IMR-90 (cell line): ENCODE results near the gene ZNF436. TPM values are rescaled to one million over a fixed set of nuclear protein-coding genes. Genes with fewer than 3 reads are reported as not detected.

Experiments used
- ATAC-seq: fragments of 200-7000 bp; cut with Tn5 transposase; 2 replicates; pipeline ENCODE4 v1.9.1; 2020; ENCODE audit warnings: low read depth, mild to moderate bottlenecking, moderate library complexity
- BruUV-seq: library from RNA; stranded (reverse); fragments of 400-500 nt; replicated peaks from 2 replicates; lab custom pipeline; 2021; lab: Mats Ljungman, UMichigan
- CTCF ChIA-PET: fragments of 300-600 bp; formaldehyde crosslinking; extraction: SDS; loops from one replicate; lab custom pipeline; 2021; ENCODE audit warnings: antibody characterized with exemption; lab: Yijun Ruan, JAX
- POLR2A ChIA-PET: fragments of 300-600 bp; sonication (Branson Sonifier 250); formaldehyde crosslinking; loops from one replicate; lab custom pipeline; 2022; ENCODE audit warnings: antibody characterized with exemption; ENCODE audit not compliant: unreplicated experiment; lab: Charles Lee
- DNase-seq: peaks from one replicate; pipeline ENCODE4 v3.0.0; 2013
- H2AFZ ChIP-seq: replicated peaks from 2 replicates; pipeline ENCODE3; 2013; ENCODE audit warnings: low read length, mild to moderate bottlenecking; ENCODE audit not compliant: poor library complexity
- H2AK5ac ChIP-seq: 2 replicates; pipeline ENCODE4 v1.6.1; 2013; ENCODE audit warnings: low read depth, low read length, inconsistent platforms
- H2AK9ac ChIP-seq: replicated peaks from 2 replicates; pipeline ENCODE3; 2013; ENCODE audit warnings: mild to moderate bottlenecking, low read depth, low read length, moderate library complexity; ENCODE audit not compliant: poor library complexity
- H2BK120ac ChIP-seq: 2 replicates; pipeline ENCODE4 v1.6.1; 2013; ENCODE audit warnings: low read depth, low read length, inconsistent platforms
- H2BK15ac ChIP-seq: 3 replicates; pipeline ENCODE4 v1.6.1; 2013; ENCODE audit warnings: low read depth, low read length, inconsistent platforms
- H2BK20ac ChIP-seq: 2 replicates; pipeline ENCODE4 v1.6.1; 2013; ENCODE audit warnings: low read depth, mild to moderate bottlenecking, inconsistent platforms, low read length, moderate library complexity
- H2BK5ac ChIP-seq: 2 replicates; pipeline ENCODE4 v1.6.1; 2013; ENCODE audit warnings: mild to moderate bottlenecking, low read depth, low read length, inconsistent platforms; ENCODE audit not compliant: poor library complexity, severe bottlenecking
- H3K14ac ChIP-seq: replicated peaks from 2 replicates; pipeline ENCODE4 v1.6.1; 2013; ENCODE audit warnings: low read depth, low read length, inconsistent platforms
- H3K18ac ChIP-seq: 2 replicates; pipeline ENCODE4 v1.6.1; 2013; ENCODE audit warnings: low read depth, low read length, control low read depth
- H3K23ac ChIP-seq: 2 replicates; pipeline ENCODE4 v1.6.1; 2013; ENCODE audit warnings: low read depth, low read length, inconsistent platforms
- H3K27ac ChIP-seq: 2 replicates; pipeline ENCODE4 v1.5.1; 2013; ENCODE audit warnings: mild to moderate bottlenecking, control low read depth, low read length; ENCODE audit not compliant: insufficient read depth
- H3K27me3 ChIP-seq: 2 replicates; pipeline ENCODE4 v1.6.1; 2013; ENCODE audit warnings: low read length; ENCODE audit not compliant: control insufficient read depth, insufficient read depth
- H3K36me3 ChIP-seq: 2 replicates; pipeline ENCODE4 v1.6.1; 2013; ENCODE audit warnings: low read length, mixed read lengths; ENCODE audit not compliant: control insufficient read depth, insufficient read depth
- H3K4ac ChIP-seq: 2 replicates; pipeline ENCODE4 v1.6.1; 2013; ENCODE audit warnings: low read depth, low read length, inconsistent platforms
- H3K4me1 ChIP-seq: 2 replicates; pipeline ENCODE4 v1.6.1; 2013; ENCODE audit warnings: low read length, mixed read lengths; ENCODE audit not compliant: control insufficient read depth, insufficient read depth
- H3K4me2 ChIP-seq: 2 replicates; pipeline ENCODE4 v1.6.1; 2013; ENCODE audit warnings: low read depth, mild to moderate bottlenecking, control low read depth, low read length, moderate library complexity
- H3K4me3 ChIP-seq: 2 replicates; pipeline ENCODE4 v1.5.1; 2013; ENCODE audit warnings: low read depth, mild to moderate bottlenecking, control low read depth, low read length, moderate library complexity; ENCODE audit not compliant: insufficient read depth
- H3K56ac ChIP-seq: 2 replicates; pipeline ENCODE4 v1.6.1; 2013; ENCODE audit warnings: low read length, inconsistent platforms; ENCODE audit not compliant: insufficient read depth; ENCODE audit errors: extremely low read depth
- H3K79me1 ChIP-seq, 2 experiments: 2 replicates each; pipeline ENCODE4 v1.6.1; 2013; ENCODE audit warnings: low read length in 2 of 2, inconsistent platforms in 1 of 2, low read depth in 1 of 2
- H3K9ac ChIP-seq: 2 replicates; pipeline ENCODE4 v1.6.1; 2013; ENCODE audit warnings: low read depth, low read length, control low read depth
- H3K9me1 ChIP-seq: 2 replicates; pipeline ENCODE4 v1.6.1; 2013; ENCODE audit warnings: low read length, inconsistent platforms; ENCODE audit not compliant: insufficient read depth
- H3K9me3 ChIP-seq: 2 replicates; pipeline ENCODE4 v1.6.1; 2013; ENCODE audit warnings: low read length; ENCODE audit not compliant: control insufficient read depth, insufficient read depth
- H4K20me1 ChIP-seq: 2 replicates; pipeline ENCODE4 v1.6.1; 2013; ENCODE audit warnings: low read length, inconsistent platforms; ENCODE audit not compliant: insufficient read depth
- H4K5ac ChIP-seq: 2 replicates; pipeline ENCODE4 v1.6.1; 2013; ENCODE audit warnings: mild to moderate bottlenecking, low read depth, low read length, control low read depth
- H4K8ac ChIP-seq, 2 experiments: 2 replicates each; pipeline ENCODE4 v1.6.1; 2013; ENCODE audit warnings: low read depth in 2 of 2, low read length in 2 of 2, control low read depth in 1 of 2, inconsistent platforms in 1 of 2
- H4K91ac ChIP-seq: 2 replicates; pipeline ENCODE4 v1.6.1; 2013; ENCODE audit warnings: low read depth, low read length, inconsistent platforms; ENCODE audit not compliant: insufficient read depth
- CEBPB ChIP-seq: IDR thresholded peaks from 2 replicates; pipeline ENCODE4 v1.6.1; 2012; ENCODE audit warnings: low read depth, low read length, improper control_type of control experiment
- NFE2L2 ChIP-seq: fragments of 150-350 bp; IDR thresholded peaks from 2 replicates; pipeline ENCODE4 v1.6.1; 2016; ENCODE audit warnings: low read depth, mild to moderate bottlenecking, low read length
- WGBS, 2 experiments: methylation state at CpG; one replicate each; pipeline versions ENCODE4 v1.1.5 to v1.1.7; 2013; ENCODE audit warnings: missing lambda C conversion rate in 2 of 2; ENCODE audit not compliant: insufficient read length in 1 of 2; ENCODE audit errors: extremely low coverage in 2 of 2; 5-methylcytosine and 5-hydroxymethylcytosine counted together
- dilution Hi-C: fragments of 300-500 bp; cut with HindIII; formaldehyde crosslinking; loops from one replicate; pipeline ENCODE4 v1.14.3; 2018; ENCODE audit warnings: low sequenced_read_pairs; ENCODE audit not compliant: unreplicated experiment
- in situ Hi-C: fragments of 300-500 bp; cut with MboI; formaldehyde crosslinking; loops from 3 replicates; pipeline ENCODE4 v1.14.3; 2019; ENCODE audit warnings: low sequenced_read_pairs, inconsistent platforms, mixed read lengths
- intact Hi-C: fragments of 100-400 bp; cut with micrococcal nuclease; formaldehyde crosslinking; loops from 2 replicates; pipeline ENCODE4 v1.10.0; 2022
- polyA plus RNA-seq, 3 experiments: library from polyadenylated mRNA; depleted of rRNA; stranded (reverse); fragments of >200 nt; gene quantifications; 2 replicates each; pipeline ENCODE4 v1.2.3, GENCODE V29; 2012; ENCODE audit warnings: low replicate concordance in 1 of 3
- total RNA-seq: library from RNA; depleted of rRNA; stranded (reverse); fragments of >200 nt; gene quantifications from 2 replicates; pipeline ENCODE4 v1.2.3, GENCODE V29; 2012
- TF ChIP-seq, protein P1 (sequence below): fragments of 150-350 bp; IDR thresholded peaks from 2 replicates; pipeline ENCODE4 v1.6.1; 2017; ENCODE audit warnings: mild to moderate bottlenecking, antibody characterized with exemption, low read length, low read depth

ZNF436 gene
- total and polyA plus RNA-seq, 2 of the 4 experiments (the other 2 are of a cell fraction): 5.3 to 14.3 TPM

- TF ChIP-seq NFE2L2: no peak
Observed at GRCh38 chr1:23385119-23385621, 15.5 kb upstream of the ZNF436 start (continued).

DNA sequence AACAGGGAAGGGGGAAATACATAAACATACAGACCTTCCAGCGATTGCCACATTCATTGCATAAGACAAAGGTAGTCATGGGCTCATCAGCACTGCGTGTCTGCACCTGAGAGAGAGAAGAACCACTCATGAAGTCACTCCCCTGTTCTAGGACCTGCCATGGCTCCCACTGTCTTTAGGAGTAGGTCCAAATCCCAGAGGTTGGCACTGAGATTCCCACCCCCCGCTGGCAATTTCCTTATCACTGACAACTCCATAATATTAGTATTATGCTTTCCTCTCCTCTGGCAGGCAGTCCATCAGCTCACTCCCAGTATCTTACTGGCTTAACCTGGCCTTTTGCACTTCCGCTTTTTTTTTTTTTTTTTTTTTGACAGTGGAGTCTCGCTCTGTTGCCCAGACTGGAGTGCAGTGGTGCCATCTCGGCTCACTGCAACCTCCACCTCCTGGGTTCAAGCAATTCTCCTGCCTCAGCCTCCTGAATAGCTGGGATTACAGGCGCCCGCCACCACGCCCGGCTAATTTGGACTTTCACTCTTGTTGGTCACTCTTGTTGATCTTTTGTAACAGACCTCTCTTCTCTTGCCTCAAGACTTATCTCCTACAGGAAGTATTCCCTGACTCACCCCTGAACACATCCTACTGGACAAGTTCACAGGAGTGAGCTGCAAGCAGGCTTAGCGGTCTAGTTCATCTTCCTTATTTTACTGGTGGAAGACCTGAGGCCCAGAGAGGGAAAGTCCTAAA, 14.8 kb upstream of the ZNF436 start:
- peak overlapping the region; percentile 25; the same call in 1 of the 2 replicates for H2BK120ac ChIP-seq
- no peaks in the 10 kb centered on the region for H4K20me1 ChIP-seq
- H3K9me3 ChIP-seq: 0 out of 2 replicates have a peak, but pooled peaks cover 4% of the 10 kb centered on the region
- no peak overlapping the region for H3K56ac ChIP-seq
- peak overlapping the region; percentile 51 for H3K14ac ChIP-seq
- in situ Hi-C loops (no loop called here), intact Hi-C loops (no loop called here), dilution Hi-C loops (no loop called here)
- peaks cover 2% of the 10 kb centered on the region; the same call in 1 of the 2 replicates for H3K36me3 ChIP-seq
- no peaks in the 10 kb centered on the region for H3K79me1 ChIP-seq
- H3K4ac ChIP-seq: peak overlapping the region; percentile 33; the same call in 1 of the 2 replicates
- peak overlapping the region; percentile 4; the same call in 1 of the 2 replicates for H3K9ac ChIP-seq
- peak overlapping the region; percentile 35 for H2AK5ac ChIP-seq
- DNase-seq (peak; percentile 88), ATAC-seq (peak; percentile 92)
- peak overlapping the region; percentile 48; the same call in 1 of the 2 replicates for H2BK20ac ChIP-seq
- H4K8ac ChIP-seq: peak overlapping the region in 1 of 2 experiments; percentile 42; a peak in 1 of 4 replicates
- 93% methylated on average over 3 of the region's 11 CpGs; no CpG with 5 or more reads in 1 of the 2 experiments for WGBS, 2 experiments
- ChIA-PET POLR2A (interaction anchor here (1.1 kb wide), 1 partner anchor 40 kb away, joined by 3 read pairs; the partner anchor contains the start of gene HNRNPR), CTCF (interaction anchor here (0.6 kb wide), 1 partner anchor 225 kb away, joined by 3 read pairs; no protein-coding TSS in a partner anchor)
- no peak overlapping the region for H3K4me3 ChIP-seq
- H3K4me2 ChIP-seq: no peak overlapping the region
- no peak overlapping the region for H3K18ac ChIP-seq
- no TSS peak for BruUV-seq
- peak overlapping the region; percentile 73 for H2AK9ac ChIP-seq
- H4K91ac ChIP-seq: no peak overlapping the region
- H3K4me1 ChIP-seq: peaks cover 6% of the 10 kb centered on the region
- no peaks in the 10 kb centered on the region for H3K27me3 ChIP-seq
- TF ChIP-seq, protein P1, sequence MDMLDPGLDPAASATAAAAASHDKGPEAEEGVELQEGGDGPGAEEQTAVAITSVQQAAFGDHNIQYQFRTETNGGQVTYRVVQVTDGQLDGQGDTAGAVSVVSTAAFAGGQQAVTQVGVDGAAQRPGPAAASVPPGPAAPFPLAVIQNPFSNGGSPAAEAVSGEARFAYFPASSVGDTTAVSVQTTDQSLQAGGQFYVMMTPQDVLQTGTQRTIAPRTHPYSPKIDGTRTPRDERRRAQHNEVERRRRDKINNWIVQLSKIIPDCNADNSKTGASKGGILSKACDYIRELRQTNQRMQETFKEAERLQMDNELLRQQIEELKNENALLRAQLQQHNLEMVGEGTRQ: no peak
- TF ChIP-seq CEBPB: 0 out of 2 replicates have a peak, but pooled peaks have one; percentile 19
- H2BK15ac ChIP-seq: no peak overlapping the region
- no peak overlapping the region for H3K23ac ChIP-seq
- no peak overlapping the region; the same call in 1 of the 2 replicates for H4K5ac ChIP-seq
- no peak overlapping the region for H3K27ac ChIP-seq
- H2AFZ ChIP-seq: peak overlapping the region; percentile 85
- peak overlapping the region; percentile 63 for H2BK5ac ChIP-seq
- peaks cover 17% of the 10 kb centered on the region for H3K9me1 ChIP-seq
